ENCODE measurements around the gene RGS17. TPM values are rescaled to one million over a fixed set of nuclear protein-coding genes. Genes with fewer than 3 reads are reported as not detected.

The RGS17 gene
- total and polyA plus RNA-seq, 2 experiments from 2014 or later = 0.15 to 1.1 TPM

DNA sequence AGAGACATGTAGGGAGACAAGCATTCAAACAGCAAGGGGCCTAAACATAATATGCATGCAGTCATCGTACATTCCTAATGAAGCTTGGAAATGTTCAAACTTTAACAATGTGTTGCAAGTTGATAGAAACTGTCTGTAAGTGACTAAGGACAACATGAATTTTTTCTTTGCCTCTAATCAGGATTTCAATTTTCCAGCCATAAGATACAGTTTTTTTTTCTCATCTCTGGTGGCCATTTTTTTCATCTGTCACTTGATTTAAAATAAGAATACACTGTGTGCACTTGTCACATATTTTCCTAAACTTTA lies 106.4 kb downstream of the RGS17 start:
- H3K27me3 ChIP-seq = no peaks in the 10 kb centered on the region
- no peaks in the 10 kb centered on the region for H3K9me3 ChIP-seq (ENCODE audit: low read depth)
- H3K36me3 ChIP-seq = no peaks in the 10 kb centered on the region
- no peak overlapping the region for H3K27ac ChIP-seq
- H3K4me1 ChIP-seq (ENCODE audit: low read depth) = no peaks in the 10 kb centered on the region
- TF ChIP-seq, protein P1, sequence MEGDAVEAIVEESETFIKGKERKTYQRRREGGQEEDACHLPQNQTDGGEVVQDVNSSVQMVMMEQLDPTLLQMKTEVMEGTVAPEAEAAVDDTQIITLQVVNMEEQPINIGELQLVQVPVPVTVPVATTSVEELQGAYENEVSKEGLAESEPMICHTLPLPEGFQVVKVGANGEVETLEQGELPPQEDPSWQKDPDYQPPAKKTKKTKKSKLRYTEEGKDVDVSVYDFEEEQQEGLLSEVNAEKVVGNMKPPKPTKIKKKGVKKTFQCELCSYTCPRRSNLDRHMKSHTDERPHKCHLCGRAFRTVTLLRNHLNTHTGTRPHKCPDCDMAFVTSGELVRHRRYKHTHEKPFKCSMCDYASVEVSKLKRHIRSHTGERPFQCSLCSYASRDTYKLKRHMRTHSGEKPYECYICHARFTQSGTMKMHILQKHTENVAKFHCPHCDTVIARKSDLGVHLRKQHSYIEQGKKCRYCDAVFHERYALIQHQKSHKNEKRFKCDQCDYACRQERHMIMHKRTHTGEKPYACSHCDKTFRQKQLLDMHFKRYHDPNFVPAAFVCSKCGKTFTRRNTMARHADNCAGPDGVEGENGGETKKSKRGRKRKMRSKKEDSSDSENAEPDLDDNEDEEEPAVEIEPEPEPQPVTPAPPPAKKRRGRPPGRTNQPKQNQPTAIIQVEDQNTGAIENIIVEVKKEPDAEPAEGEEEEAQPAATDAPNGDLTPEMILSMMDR (IDR thresholded peaks at IDR 0.05; ENCODE audit: low read depth, low read length) = no peak
- H3K4me3 ChIP-seq = no peak overlapping the region
- no peak for DNase-seq (ENCODE audit: low read depth in 1 of 2, low spot score in 1 of 2)

DNA sequence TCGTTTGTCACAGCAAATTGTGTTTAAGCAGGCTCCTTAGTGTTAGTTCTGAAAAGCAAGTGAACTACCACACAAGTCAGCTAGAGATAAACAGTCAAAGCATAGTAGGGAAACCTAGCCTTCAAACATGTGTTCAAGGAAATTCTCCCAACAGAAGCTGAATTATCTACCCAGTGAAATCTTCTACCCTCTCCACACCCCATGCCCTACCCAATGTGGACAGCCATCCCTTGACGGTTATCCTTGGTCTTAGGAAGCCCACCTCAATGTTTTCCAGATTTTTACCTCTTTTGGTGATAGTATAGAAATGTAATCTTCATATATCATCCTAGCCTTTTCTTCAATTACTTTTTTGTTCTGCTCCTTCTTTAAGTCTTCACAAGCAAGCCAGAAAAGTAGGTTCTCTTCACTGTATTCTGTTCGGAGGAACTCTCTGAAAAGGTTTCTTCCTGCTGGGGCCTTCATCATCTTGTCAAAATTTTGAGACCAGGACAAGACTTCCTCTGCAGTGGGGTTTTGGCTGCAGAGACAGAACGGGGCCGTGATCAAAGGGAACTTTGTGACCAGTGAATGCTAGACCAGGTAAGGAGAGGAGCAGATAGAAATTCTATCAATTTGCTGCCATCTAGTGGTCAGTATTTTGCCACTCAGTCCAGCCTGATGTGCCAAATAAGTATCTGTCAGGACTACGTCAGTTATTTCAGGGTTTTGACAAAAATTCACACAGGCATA lies 106.9 kb downstream of the RGS17 start:
- Histone ChIP-seq H3K9me3 (ENCODE audit: low read depth) (no peaks in the 10 kb centered on the region), H3K27me3 (no peaks in the 10 kb centered on the region), H3K4me3 (no peak overlapping the region), H3K4me1 (ENCODE audit: low read depth) (no peaks in the 10 kb centered on the region), H3K36me3 (no peaks in the 10 kb centered on the region), H3K27ac (no peak overlapping the region)
- DNase-seq (ENCODE audit: low read depth in 1 of 2, low spot score in 1 of 2) = peak; percentile 66 to 78
- TF ChIP-seq, protein P1 (IDR thresholded peaks at IDR 0.05; ENCODE audit: low read depth, low read length) = peak; percentile 78

DNA sequence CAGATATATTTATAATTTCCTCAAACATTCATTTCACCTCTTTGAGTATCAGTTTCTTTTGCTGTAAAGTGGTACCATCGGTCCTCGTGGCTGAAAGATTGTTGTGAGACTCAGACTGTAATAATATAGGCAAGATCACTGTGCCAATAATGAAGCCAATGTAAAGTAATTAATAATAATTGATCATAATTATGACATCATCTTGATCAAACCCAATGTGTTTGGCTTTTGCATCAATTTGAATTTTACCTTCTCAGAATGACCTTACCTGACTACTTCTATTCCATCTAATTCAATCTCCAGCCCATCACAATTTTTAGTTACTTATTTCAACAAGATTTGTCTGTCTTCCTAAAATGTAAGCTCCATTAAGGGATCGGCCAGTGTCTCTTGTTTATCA lies 112.7 kb downstream of the RGS17 start:
- TF ChIP-seq, protein P1 (IDR thresholded peaks at IDR 0.05; ENCODE audit: low read depth, low read length) = no peak
- Histone ChIP-seq H3K9me3 (ENCODE audit: low read depth) (no peaks in the 10 kb centered on the region), H3K27ac (no peak overlapping the region), H3K36me3 (no peaks in the 10 kb centered on the region), H3K4me3 (no peak overlapping the region), H3K27me3 (no peaks in the 10 kb centered on the region), H3K4me1 (ENCODE audit: low read depth) (no peaks in the 10 kb centered on the region)
- no peak for DNase-seq (ENCODE audit: low read depth in 1 of 2, low spot score in 1 of 2)

GRCh38 chr6:153016846-153017245 lies 114.2 kb downstream of the RGS17 start:
- TF ChIP-seq, protein P1 (IDR thresholded peaks at IDR 0.05; ENCODE audit: low read depth, low read length) = no peak
- H3K36me3 ChIP-seq = no peaks in the 10 kb centered on the region
- no peaks in the 10 kb centered on the region for H3K27me3 ChIP-seq
- no peaks in the 10 kb centered on the region for H3K4me1 ChIP-seq (ENCODE audit: low read depth)
- H3K9me3 ChIP-seq (ENCODE audit: low read depth) = no peaks in the 10 kb centered on the region
- no peak overlapping the region for H3K27ac ChIP-seq
- no peak overlapping the region for H3K4me3 ChIP-seq
- no peak for DNase-seq (ENCODE audit: low read depth in 1 of 2, low spot score in 1 of 2)

DNA sequence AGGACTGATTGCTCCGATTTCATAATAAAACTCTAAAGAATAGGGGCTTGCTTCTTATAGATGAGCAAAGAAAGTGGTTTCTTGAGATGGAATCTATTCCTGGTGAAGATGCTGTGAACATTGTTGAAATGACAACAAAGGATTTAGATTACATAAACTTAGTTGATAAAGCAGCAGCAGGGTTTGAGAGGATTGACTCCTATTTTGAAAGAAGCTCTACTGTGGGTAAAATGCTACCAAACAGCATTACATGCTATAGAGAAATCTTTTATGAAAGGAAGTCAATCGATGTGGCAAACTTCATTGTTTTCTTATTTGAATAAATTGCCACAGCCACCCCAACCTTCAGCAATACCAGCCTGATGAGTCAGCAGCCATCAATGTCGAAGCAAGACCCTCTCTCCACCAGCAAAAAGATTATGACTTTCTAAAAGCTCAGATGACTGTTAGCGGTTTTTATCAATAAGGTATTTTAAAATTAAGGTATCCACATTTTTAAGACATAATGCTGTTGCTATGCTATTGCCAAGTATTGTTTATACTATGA lies 115.9 kb downstream of the RGS17 start:
- Histone ChIP-seq H3K36me3 (no peaks in the 10 kb centered on the region), H3K27me3 (no peaks in the 10 kb centered on the region), H3K4me3 (no peak overlapping the region), H3K27ac (no peak overlapping the region), H3K9me3 (ENCODE audit: low read depth) (no peaks in the 10 kb centered on the region), H3K4me1 (ENCODE audit: low read depth) (no peaks in the 10 kb centered on the region)
- TF ChIP-seq, protein P1 (IDR thresholded peaks at IDR 0.05; ENCODE audit: low read depth, low read length) = no peak
- DNase-seq (ENCODE audit: low read depth in 1 of 2, low spot score in 1 of 2) = no peak

Data from cardiac muscle cell (in vitro differentiated cells and primary cell).